HCT116 (cell line): ENCODE data around the gene ZBTB20.

Experiments used
- CTCF ChIP-seq, 3 experiments: fragments of 200-600 bp in 1 of 3; sonication (generic) in 1 of 3; IDR thresholded peaks in 2 of 3; conservative IDR thresholded peaks in 1 of 3; 2 replicates each; pipeline ENCODE4 v1.5.1; 2012 to 2017; ENCODE audit warnings: low read depth in 2 of 3, low read length in 2 of 3, antibody characterized with exemption in 1 of 3, borderline replicate concordance in 1 of 3, control low read depth in 1 of 3, mild to moderate bottlenecking in 1 of 3, mixed read lengths in 1 of 3, mixed run types in 1 of 3, moderate library complexity in 1 of 3; ENCODE audit not compliant: insufficient read depth in 1 of 3
- JUND ChIP-seq: IDR thresholded peaks from 2 replicates; pipeline ENCODE4 v1.6.1; 2012
- POLR2AphosphoS5 ChIP-seq: IDR thresholded peaks from 2 replicates; pipeline ENCODE4 v1.6.1; 2011; ENCODE audit warnings: mild to moderate bottlenecking, low read depth, low read length, moderate library complexity

- TF ChIP-seq JUND (no peak), POLR2AphosphoS5 (no peak), CTCF (IDR thresholded peaks at IDR 0.05 in 2 of 3, conservative IDR thresholded peaks at IDR 0.05 in 1 of 3; ENCODE audit: borderline replicate concordance in 1 of 3, insufficient read depth in 1 of 3, low read depth in 2 of 3, low read length in 2 of 3) (no peak)
These were observed 693.7 kb downstream of the ZBTB20 start for GRCh38 chr3:114453361-114453780.
